GM12874 (cell line): ENCODE data around the gene UQCRC2.

Experiments used
- TF ChIP-seq, protein P1 (sequence below): IDR thresholded peaks from 2 replicates; pipeline ENCODE4 v1.5.1; 2011; ENCODE audit warnings: low read depth, mild to moderate bottlenecking, control low read depth, low read length, moderate library complexity; ENCODE audit not compliant: insufficient read depth

Gene UQCRC2

DNA sequence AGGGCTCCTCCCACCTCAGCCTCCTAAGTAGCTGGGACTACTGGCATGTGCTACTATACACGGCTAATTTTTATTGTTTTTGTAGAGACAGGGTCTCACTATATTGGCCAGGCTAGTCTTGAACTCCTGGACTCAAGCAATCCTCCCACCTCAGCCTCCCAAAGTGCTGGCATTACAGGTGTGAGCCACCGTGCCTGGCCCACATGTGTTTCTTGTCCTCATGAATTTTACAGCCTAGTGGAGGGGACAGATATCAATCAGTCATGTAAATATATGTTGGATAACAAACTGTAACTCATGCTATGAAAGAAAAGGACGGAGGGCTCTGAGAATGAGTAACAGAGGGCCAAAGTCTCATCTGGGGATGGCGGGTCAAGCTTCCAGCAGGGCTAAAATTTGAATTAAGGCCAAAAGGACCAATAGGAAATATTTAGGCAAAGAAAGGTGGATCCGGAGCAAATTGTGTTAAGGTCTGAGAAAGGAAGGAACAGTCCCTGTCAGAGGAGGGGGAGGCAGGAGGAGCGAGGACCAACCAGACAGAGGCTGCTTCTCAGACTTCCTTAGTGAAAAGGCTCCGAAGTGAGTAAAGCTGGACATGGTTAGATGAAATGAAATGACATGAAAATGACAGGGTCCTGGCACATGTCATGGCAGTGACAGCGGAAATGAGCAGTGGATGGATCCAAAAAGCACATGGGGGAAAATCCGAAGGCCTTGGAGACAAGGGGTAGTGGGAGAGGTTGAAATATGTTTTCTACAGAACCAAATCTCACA lies 43.9 kb downstream of the UQCRC2 start:
- TF ChIP-seq, protein P1, sequence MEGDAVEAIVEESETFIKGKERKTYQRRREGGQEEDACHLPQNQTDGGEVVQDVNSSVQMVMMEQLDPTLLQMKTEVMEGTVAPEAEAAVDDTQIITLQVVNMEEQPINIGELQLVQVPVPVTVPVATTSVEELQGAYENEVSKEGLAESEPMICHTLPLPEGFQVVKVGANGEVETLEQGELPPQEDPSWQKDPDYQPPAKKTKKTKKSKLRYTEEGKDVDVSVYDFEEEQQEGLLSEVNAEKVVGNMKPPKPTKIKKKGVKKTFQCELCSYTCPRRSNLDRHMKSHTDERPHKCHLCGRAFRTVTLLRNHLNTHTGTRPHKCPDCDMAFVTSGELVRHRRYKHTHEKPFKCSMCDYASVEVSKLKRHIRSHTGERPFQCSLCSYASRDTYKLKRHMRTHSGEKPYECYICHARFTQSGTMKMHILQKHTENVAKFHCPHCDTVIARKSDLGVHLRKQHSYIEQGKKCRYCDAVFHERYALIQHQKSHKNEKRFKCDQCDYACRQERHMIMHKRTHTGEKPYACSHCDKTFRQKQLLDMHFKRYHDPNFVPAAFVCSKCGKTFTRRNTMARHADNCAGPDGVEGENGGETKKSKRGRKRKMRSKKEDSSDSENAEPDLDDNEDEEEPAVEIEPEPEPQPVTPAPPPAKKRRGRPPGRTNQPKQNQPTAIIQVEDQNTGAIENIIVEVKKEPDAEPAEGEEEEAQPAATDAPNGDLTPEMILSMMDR, result no peak

GRCh38 chr16:21997697-21998480 lies 44.7 kb downstream of the UQCRC2 start:
- TF ChIP-seq, protein P1, result no peak

GRCh38 chr16:22001591-22001990 lies 48.4 kb downstream of the UQCRC2 start:
- TF ChIP-seq, protein P1, result no peak

DNA sequence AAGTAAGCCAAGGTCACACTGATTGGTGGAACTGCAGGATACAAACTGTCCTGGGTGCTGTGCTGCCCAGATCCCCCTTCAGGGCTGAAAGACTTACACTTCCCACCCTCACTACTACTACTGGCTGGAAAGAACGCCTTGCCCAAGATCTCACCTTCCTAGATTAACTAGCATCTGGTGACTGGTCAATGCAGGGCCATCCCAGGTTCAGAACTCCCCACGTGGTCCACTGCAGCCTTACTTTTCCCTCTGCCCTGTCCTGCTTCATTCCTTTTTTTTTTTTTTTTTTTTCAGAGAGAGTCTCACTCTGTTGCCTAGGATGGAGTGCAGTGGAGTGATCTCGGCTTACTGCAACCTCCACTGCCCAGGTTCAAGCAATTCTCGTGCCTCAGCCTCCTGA lies 50.0 kb downstream of the UQCRC2 start:
- TF ChIP-seq, protein P1, result no peak

DNA sequence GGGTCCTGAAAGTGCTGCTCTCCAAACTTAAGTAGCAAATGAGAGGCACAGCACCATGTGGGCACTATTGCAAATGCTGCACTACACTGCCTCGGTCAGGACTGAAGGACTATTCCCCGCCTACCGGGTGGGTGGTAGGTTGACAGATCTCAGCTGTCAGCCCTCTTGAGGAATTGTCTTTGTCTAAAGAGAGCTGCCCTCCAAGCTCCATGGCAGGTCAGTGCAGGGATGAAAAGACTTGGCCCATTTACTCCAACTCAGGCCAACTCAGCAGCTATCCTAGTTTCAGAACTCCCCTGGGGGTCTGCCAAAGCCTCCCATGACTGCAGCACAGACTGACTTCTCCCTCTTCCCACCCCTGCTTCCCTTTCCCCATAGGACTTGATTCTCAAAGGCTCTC lies 51.2 kb downstream of the UQCRC2 start:
- TF ChIP-seq, protein P1, result no peak

DNA sequence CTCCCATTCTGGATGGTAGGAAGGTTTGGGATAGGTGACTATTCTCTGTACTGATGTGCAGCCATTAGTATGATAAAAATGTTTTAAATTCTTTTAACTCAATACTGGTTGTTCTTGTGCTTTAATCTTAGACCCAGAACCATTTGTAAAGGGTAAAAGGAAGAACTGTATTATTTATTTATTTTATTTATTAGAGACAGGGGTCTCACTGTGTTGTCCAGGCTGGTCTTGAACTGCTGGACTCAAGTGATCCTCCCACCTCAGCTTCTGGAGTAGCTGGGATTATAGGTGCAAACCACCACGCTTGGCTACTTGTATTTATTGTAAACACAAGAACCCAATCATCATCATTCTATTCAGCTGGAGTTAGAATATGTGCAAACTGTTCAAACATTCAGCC lies 52.6 kb downstream of the UQCRC2 start:
- TF ChIP-seq, protein P1, result no peak

- TF ChIP-seq, protein P1, result no peak
Measured at GRCh38 chr16:22006636-22007035, 53.5 kb downstream of the UQCRC2 start.
